Measurements from ENCODE around the gene LRRC8C.

Gene LRRC8C

GRCh38 chr1:89633800-89634625 lies 1.1 kb downstream of the LRRC8C start:
- peak; percentile 24 for DNase-seq (ENCODE audit: low spot score)

GRCh38 chr1:89635825-89636815 lies 3.2 kb downstream of the LRRC8C start:
- no peak for DNase-seq (ENCODE audit: low spot score)

- DNase-seq (ENCODE audit: low spot score) = no peak
Observed at GRCh38 chr1:89637496-89637895, 4.6 kb downstream of the LRRC8C start.

- no peak for DNase-seq (ENCODE audit: low spot score)
Observed at GRCh38 chr1:89640440-89640839, 7.5 kb downstream of the LRRC8C start.

GRCh38 chr1:89641781-89642180 lies 8.9 kb downstream of the LRRC8C start:
- DNase-seq (ENCODE audit: low spot score) = no peak

- no peak for DNase-seq (ENCODE audit: low spot score)
Observed at GRCh38 chr1:89643577-89643976, 10.7 kb downstream of the LRRC8C start.

- no peak for DNase-seq (ENCODE audit: low spot score)
Observed at GRCh38 chr1:89644119-89644814, 11.3 kb downstream of the LRRC8C start.

GRCh38 chr1:89646259-89646658 lies 13.3 kb downstream of the LRRC8C start:
- DNase-seq (ENCODE audit: low spot score) = no peak

GRCh38 chr1:89649783-89650182 lies 16.9 kb downstream of the LRRC8C start:
- no peak for DNase-seq (ENCODE audit: low spot score)

- no peak for DNase-seq (ENCODE audit: low spot score)
Observed at GRCh38 chr1:89652373-89652772, 19.5 kb downstream of the LRRC8C start.

- no peak for DNase-seq (ENCODE audit: low spot score)
Observed at GRCh38 chr1:89657886-89658285, 25.0 kb downstream of the LRRC8C start.

GRCh38 chr1:89659322-89660081 lies 26.6 kb downstream of the LRRC8C start:
- DNase-seq (ENCODE audit: low spot score) = no peak

GRCh38 chr1:89660224-89661061 lies 27.5 kb downstream of the LRRC8C start:
- no peak for DNase-seq (ENCODE audit: low spot score)

GRCh38 chr1:89665941-89666340 lies 33.0 kb downstream of the LRRC8C start:
- no peak for DNase-seq (ENCODE audit: low spot score)

GRCh38 chr1:89666640-89667039 lies 33.7 kb downstream of the LRRC8C start:
- DNase-seq (ENCODE audit: low spot score) = no peak

GRCh38 chr1:89667691-89668090 lies 34.8 kb downstream of the LRRC8C start:
- DNase-seq (ENCODE audit: low spot score) = no peak

GRCh38 chr1:89668961-89669360 lies 36.0 kb downstream of the LRRC8C start:
- no peak for DNase-seq (ENCODE audit: low spot score)

GRCh38 chr1:89669441-89669840 lies 36.5 kb downstream of the LRRC8C start:
- no peak for DNase-seq (ENCODE audit: low spot score)

- peak; percentile 61 for DNase-seq (ENCODE audit: low spot score)
Observed at GRCh38 chr1:89670163-89670562, 37.2 kb downstream of the LRRC8C start.

- no peak for DNase-seq (ENCODE audit: low spot score)
Observed at GRCh38 chr1:89670711-89671110, 37.8 kb downstream of the LRRC8C start.

Measured in germinal center (tissue), 1 donor.